Panc1 (cell line): ENCODE results near the gene TSHZ3. TPM values are rescaled to one million over a fixed set of nuclear protein-coding genes. Genes with fewer than 3 reads are reported as not detected.

Experiments used
- ATAC-seq: fragments of 200-7000 bp; cut with Tn5 transposase; 2 replicates; pipeline ENCODE4 v1.9.1; 2020; ENCODE audit warnings: mild to moderate bottlenecking, moderate library complexity
- BruUV-seq: library from RNA; stranded (reverse); fragments of 400-500 nt; replicated peaks from 2 replicates; lab custom pipeline; 2021; lab: Mats Ljungman, UMichigan
- CTCF ChIA-PET: fragments of 300-600 bp; sonication (Branson Sonifier 250); formaldehyde crosslinking; loops from one replicate; lab custom pipeline; 2022; ENCODE audit warnings: antibody characterized with exemption; lab: Charles Lee
- POLR2A ChIA-PET: fragments of 300-600 bp; sonication (Branson Sonifier 250); formaldehyde crosslinking; loops from one replicate; lab custom pipeline; 2022; ENCODE audit warnings: antibody characterized with exemption; lab: Charles Lee
- DNase-seq: peaks from one replicate; pipeline ENCODE4 v3.0.0-alpha.2; 2010; ENCODE audit warnings: low read depth, low spot score
- H3K27ac ChIP-seq: 2 replicates; pipeline ENCODE4 v1.5.1; 2011; ENCODE audit warnings: mild to moderate bottlenecking, low read length, inconsistent platforms
- H3K27me3 ChIP-seq: fragments of 200-500 bp; sonication (Bioruptor generic); 2 replicates; pipeline ENCODE4 v1.6.0; 2014; ENCODE audit warnings: low read length, inconsistent platforms; ENCODE audit not compliant: control insufficient read depth, insufficient read depth
- H3K36me3 ChIP-seq: fragments of 200-500 bp; sonication (Bioruptor generic); 2 replicates; pipeline ENCODE4 v1.5.1; 2014; ENCODE audit warnings: inconsistent platforms, mild to moderate bottlenecking, low read length, moderate library complexity; ENCODE audit not compliant: control insufficient read depth, insufficient read depth
- H3K4me1 ChIP-seq: 2 replicates; pipeline ENCODE4 v1.5.1; 2011; ENCODE audit warnings: inconsistent platforms, mild to moderate bottlenecking, low read length, moderate library complexity; ENCODE audit not compliant: control insufficient read depth, insufficient read depth
- H3K4me3 ChIP-seq, 2 experiments: 2 replicates each; pipeline ENCODE4 v1.5.1; 2011 to 2012; ENCODE audit warnings: low read depth in 2 of 2, low read length in 2 of 2, mild to moderate bottlenecking in 2 of 2, inconsistent platforms in 1 of 2, moderate library complexity in 1 of 2
- H3K9me3 ChIP-seq: fragments of 200-500 bp; sonication (Bioruptor generic); 2 replicates; pipeline ENCODE4 v1.5.1; 2014; ENCODE audit warnings: low read depth, mild to moderate bottlenecking, inconsistent platforms, low read length, moderate library complexity; ENCODE audit not compliant: control insufficient read depth, insufficient read depth
- CTCF ChIP-seq: fragments of 450-650 bp; IDR thresholded peaks from 2 replicates; pipeline ENCODE4 v1.5.1; 2017; ENCODE audit warnings: mild to moderate bottlenecking
- POLR2AphosphoS5 ChIP-seq: IDR thresholded peaks from 2 replicates; pipeline ENCODE4 v1.6.1; 2012; ENCODE audit warnings: mild to moderate bottlenecking, low read depth, low read length, moderate library complexity
- REST ChIP-seq, 2 experiments: IDR thresholded peaks; 2 replicates each; pipeline ENCODE4 v1.6.1; 2011 to 2012; ENCODE audit warnings: low read depth in 2 of 2, control low read depth in 1 of 2, low read length in 1 of 2, mild to moderate bottlenecking in 1 of 2, moderate library complexity in 1 of 2; ENCODE audit not compliant: insufficient read depth in 1 of 2
- SIN3A ChIP-seq: IDR thresholded peaks from 2 replicates; pipeline ENCODE4 v1.6.1; 2012; ENCODE audit warnings: low read depth, mild to moderate bottlenecking, low read length, moderate library complexity, borderline replicate concordance; ENCODE audit not compliant: insufficient read depth
- TCF7L2 ChIP-seq: IDR thresholded peaks from 2 replicates; pipeline ENCODE4 v1.6.1; 2011; ENCODE audit warnings: mild to moderate bottlenecking, low read depth, low read length, inconsistent platforms
- in situ Hi-C: cut with HindIII; loops from 2 replicates; pipeline ENCODE4 v1.10.0; 2016; ENCODE audit warnings: low sequenced_read_pairs, low pct_unique_long_range_greater_than_20kb
- intact Hi-C: fragments of 100-400 bp; cut with micrococcal nuclease; formaldehyde crosslinking; loops from one replicate; pipeline ENCODE4 v1.10.0; 2022; ENCODE audit not compliant: unreplicated experiment
- total RNA-seq: library from RNA; stranded (reverse); gene quantifications from one replicate; pipeline ENCODE4 v1.2.1, GENCODE V29; 2021; ENCODE audit not compliant: unreplicated experiment

TSHZ3 gene
- total RNA-seq, 1 experiment from 2014 or later, result 7.8 TPM

GRCh38 chr19:31283701-31284100, 65.5 kb downstream of the TSHZ3 start:
- Histone ChIP-seq H3K4me3 (no peak overlapping the region), H3K36me3 (no peaks in the 10 kb centered on the region), H3K9me3 (no peaks in the 10 kb centered on the region), H3K4me1 (peaks cover 4% of the 10 kb centered on the region; the same call in 1 of the 2 replicates), H3K27me3 (no peaks in the 10 kb centered on the region), H3K27ac (no peak overlapping the region)
- CTCF ChIA-PET, result no interaction called here
- POLR2A ChIA-PET, result no interaction called here
- in situ Hi-C loops (no loop called here), intact Hi-C loops (no loop called here)
- no TSS peak for BruUV-seq
- DNase-seq, result no peak
- no peak for ATAC-seq
- no peak for TF ChIP-seq TCF7L2
- TF ChIP-seq SIN3A, result no peak
- no peak for TF ChIP-seq CTCF
- TF ChIP-seq REST (IDR thresholded peaks at IDR 0.05; ENCODE audit: insufficient read depth in 1 of 2, low read depth in 2 of 2, low read length in 1 of 2), result no peak
- no peak for TF ChIP-seq POLR2AphosphoS5

- Histone ChIP-seq H3K9me3 (no peaks in the 10 kb centered on the region), H3K36me3 (no peaks in the 10 kb centered on the region), H3K27me3 (no peaks in the 10 kb centered on the region), H3K4me3 (no peak overlapping the region), H3K27ac (no peak overlapping the region), H3K4me1 (peaks cover 4% of the 10 kb centered on the region; the same call in 1 of the 2 replicates)
- BruUV-seq, result no TSS peak
- in situ Hi-C loops, result no loop called here
- DNase-seq (no peak), ATAC-seq (no peak)
- POLR2A ChIA-PET, result no interaction called here
- CTCF ChIA-PET, result no interaction called here
- TF ChIP-seq POLR2AphosphoS5 (no peak), SIN3A (no peak), CTCF (no peak), TCF7L2 (no peak), REST (IDR thresholded peaks at IDR 0.05; ENCODE audit: insufficient read depth in 1 of 2, low read depth in 2 of 2, low read length in 1 of 2) (no peak)
- intact Hi-C loops, result no loop called here
These were observed 66.9 kb downstream of the TSHZ3 start for GRCh38 chr19:31282346-31282745.
